K562 (cell line): ENCODE data around the gene MYO18A. TPM values are rescaled to one million over a fixed set of nuclear protein-coding genes. Genes with fewer than 3 reads are reported as not detected.

Experiments used
- DMBX1 ChIP-seq: fragments of 250-450 bp; sonication (Bioruptor Pico); IDR thresholded peaks from 2 replicates; pipeline ENCODE4 v1.8.0; 2022; ENCODE audit warnings: inconsistent platforms, mild to moderate bottlenecking, moderate library complexity, borderline replicate concordance
- HNRNPL ChIP-seq: fragments of 200-400 bp; formaldehyde crosslinking; IDR thresholded peaks from 2 replicates; pipeline ENCODE4 v1.6.1; 2017; ENCODE audit warnings: low read depth, mild to moderate bottlenecking, low read length
- MTA3 ChIP-seq: fragments of 450-650 bp; formaldehyde crosslinking; IDR thresholded peaks from 2 replicates; pipeline ENCODE4 v1.6.1; 2017; ENCODE audit warnings: mild to moderate bottlenecking, borderline replicate concordance
- NR1H2 ChIP-seq: sonication (generic); formaldehyde crosslinking; IDR thresholded peaks from 2 replicates; pipeline ENCODE4 v1.4.0; 2020; ENCODE audit warnings: mild to moderate bottlenecking, missing genetic modification reagents
- RBM39 ChIP-seq: fragments of 200-400 bp; formaldehyde crosslinking; optimal IDR thresholded peaks from 2 replicates; pipeline ENCODE3; 2018; ENCODE audit warnings: low read depth, low read length
- RCOR1 ChIP-seq, 2 experiments: IDR thresholded peaks; 2 replicates each; pipeline ENCODE4 v1.6.1; 2012; ENCODE audit warnings: low read depth in 2 of 2, low read length in 2 of 2, borderline replicate concordance in 1 of 2, improper control_type of control experiment in 1 of 2
- SRSF3 ChIP-seq: fragments of 200-400 bp; formaldehyde crosslinking; IDR thresholded peaks from 2 replicates; pipeline ENCODE4 v1.6.1; 2016; ENCODE audit warnings: mild to moderate bottlenecking, low read length, moderate library complexity; ENCODE audit not compliant: insufficient read depth
- ZNF134 ChIP-seq: fragments of 250-450 bp; sonication (Bioruptor Pico); conservative IDR thresholded peaks from 2 replicates; pipeline ENCODE4 v1.4.0; 2020
- ZNF324 ChIP-seq: fragments of 250-450 bp; sonication (Bioruptor Pico); IDR thresholded peaks from 2 replicates; pipeline ENCODE4 v1.4.0; 2020; ENCODE audit warnings: mild to moderate bottlenecking
- ZNF407 ChIP-seq: fragments of 450-650 bp; IDR thresholded peaks from 2 replicates; pipeline ENCODE4 v1.6.1; 2016; ENCODE audit warnings: low read depth
- polyA plus RNA-seq, 8 experiments: library from polyadenylated mRNA; depleted of rRNA in 4 of 8; stranded (reverse) in 5 of 8; unstranded in 3 of 8; fragments of >200 nt; fragmentation: Nextera tagmentation in 2 of 8; fragmentation: Illumina TruSeq in 1 of 8; extraction: Ambion mirVana in 2 of 8; extraction: Trizol in 1 of 8; gene quantifications; 2 replicates each; pipeline versions ENCODE4 v1.2.1 to v1.2.3, GENCODE V29; 2011 to 2014; ENCODE audit warnings: inconsistent platforms in 1 of 8, missing spikeins in 1 of 8
- total RNA-seq, 7 experiments: library from RNA; depleted of rRNA in 6 of 7; stranded (reverse); fragments of >200 nt in 6 of 7; fragmentation: Illumina TruSeq in 2 of 7; extraction: Trizol in 2 of 7; gene quantifications; 2 replicates each; pipeline versions ENCODE4 v1.2.1 to v1.2.3, GENCODE V29; 2011 to 2021; ENCODE audit warnings: low replicate concordance in 1 of 7
- TF ChIP-seq, protein P1 (sequence below): fragments of 450-650 bp; IDR thresholded peaks from 2 replicates; pipeline ENCODE4 v1.6.1; 2018; ENCODE audit warnings: mild to moderate bottlenecking, low read depth; ENCODE audit not compliant: partially characterized antibody
- TF ChIP-seq, protein P2 (sequence below): fragments of 250-450 bp; sonication (Bioruptor Pico); IDR thresholded peaks from 2 replicates; pipeline ENCODE4 v1.5.0; 2021; ENCODE audit warnings: mild to moderate bottlenecking, moderate library complexity

MYO18A gene
- total and polyA plus RNA-seq, 9 of the 15 experiments (the other 6 are each of a cell fraction or from before 2014, with no cell fraction given) = 2.5 to 65.4 (median 17.1) TPM

GRCh38 chr17:29212094-29212631 is 32.0 kb upstream of the MYO18A start (continued):
- TF ChIP-seq, protein P1, sequence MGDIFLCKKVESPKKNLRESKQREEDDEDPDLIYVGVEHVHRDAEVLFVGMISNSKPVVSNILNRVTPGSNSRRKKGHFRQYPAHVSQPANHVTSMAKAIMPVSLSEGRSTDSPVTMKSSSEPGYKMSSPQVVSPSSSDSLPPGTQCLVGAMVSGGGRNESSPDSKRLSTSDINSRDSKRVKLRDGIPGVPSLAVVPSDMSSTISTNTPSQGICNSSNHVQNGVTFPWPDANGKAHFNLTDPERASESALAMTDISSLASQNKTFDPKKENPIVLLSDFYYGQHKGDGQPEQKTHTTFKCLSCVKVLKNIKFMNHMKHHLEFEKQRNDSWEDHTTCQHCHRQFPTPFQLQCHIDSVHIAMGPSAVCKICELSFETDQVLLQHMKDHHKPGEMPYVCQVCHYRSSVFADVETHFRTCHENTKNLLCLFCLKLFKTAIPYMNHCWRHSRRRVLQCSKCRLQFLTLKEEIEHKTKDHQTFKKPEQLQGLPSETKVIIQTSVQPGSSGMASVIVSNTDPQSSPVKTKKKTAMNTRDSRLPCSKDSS = no peak
- TF ChIP-seq DMBX1 (CRISPR knock-in tag) = 0 out of 2 replicates have a peak, but pooled peaks have one; percentile 24
- TF ChIP-seq ZNF407 = no peak
- no peak for TF ChIP-seq SRSF3
- no peak for TF ChIP-seq MTA3
- TF ChIP-seq, protein P2, sequence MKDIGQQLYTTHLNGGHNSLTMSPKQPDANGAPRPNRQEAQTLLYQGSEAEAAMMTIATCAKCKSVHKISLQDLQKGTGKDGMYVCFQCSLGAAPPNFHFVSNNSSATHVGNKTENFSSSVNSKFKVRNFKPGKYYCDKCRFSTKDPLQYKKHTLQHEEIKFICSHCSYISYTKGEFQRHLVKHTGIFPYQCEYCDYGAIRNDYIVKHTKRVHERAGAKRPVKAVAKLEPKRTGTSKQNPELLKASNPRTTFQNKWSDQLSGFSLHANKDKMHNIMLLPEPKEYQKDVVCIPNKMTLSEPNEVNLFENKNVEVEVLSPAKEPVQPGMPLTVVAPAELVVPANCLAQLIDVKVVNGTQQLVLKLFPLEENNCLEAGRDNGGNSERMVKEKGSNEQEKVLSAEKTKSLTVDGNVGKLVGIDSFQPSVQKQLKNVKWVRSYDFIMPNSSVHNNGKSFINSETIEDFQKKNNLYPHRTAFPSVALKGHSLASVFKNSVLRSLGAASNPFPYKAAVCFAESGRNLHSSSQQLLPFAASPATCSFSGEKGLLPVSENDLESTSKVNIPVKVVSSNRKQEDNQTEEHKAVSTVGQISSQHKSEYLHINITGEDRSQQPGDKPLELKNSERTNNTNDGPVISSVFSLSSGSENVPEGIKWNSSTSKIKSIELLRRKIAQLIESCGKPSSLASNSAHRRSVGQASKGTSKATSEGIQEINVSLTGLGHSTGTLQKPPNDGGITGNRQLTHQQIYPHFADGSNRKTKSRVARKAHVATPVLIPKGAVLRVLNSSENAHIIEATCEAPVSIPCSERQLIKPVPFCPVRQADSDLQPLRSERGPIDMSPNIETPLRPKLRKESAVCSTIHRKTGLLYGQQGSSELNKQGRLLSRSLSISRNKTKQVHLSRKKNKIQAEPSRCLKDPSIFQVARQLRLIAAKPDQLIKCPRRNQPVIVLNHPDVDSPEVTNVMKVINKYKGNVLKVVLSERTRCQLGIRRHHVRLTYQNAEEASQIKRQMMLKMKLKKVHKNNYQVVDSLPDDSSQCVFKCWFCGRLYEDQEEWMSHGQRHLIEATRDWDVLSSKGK (CRISPR knock-in tag) = no peak
- TF ChIP-seq ZNF324 (CRISPR knock-in tag) = no peak
- TF ChIP-seq HNRNPL = no peak
- TF ChIP-seq NR1H2 (CRISPR knock-in tag) = no peak
- TF ChIP-seq ZNF134 (CRISPR knock-in tag) = no peak
- no peak for TF ChIP-seq RBM39
- TF ChIP-seq RCOR1 (IDR thresholded peaks at IDR 0.05; ENCODE audit: borderline replicate concordance in 1 of 2, low read depth in 2 of 2, low read length in 2 of 2) = peak; percentile 21 to 31; a peak in 1 of 4 replicates
